Inflammatory macrophage (primary cell): ENCODE results near the gene DNAJC4.

Experiments used
- DNase-seq, 2 donors: peaks; one replicate each; pipeline ENCODE4 v3.0.0-alpha.2; 2020 to 2022

Gene DNAJC4

DNA sequence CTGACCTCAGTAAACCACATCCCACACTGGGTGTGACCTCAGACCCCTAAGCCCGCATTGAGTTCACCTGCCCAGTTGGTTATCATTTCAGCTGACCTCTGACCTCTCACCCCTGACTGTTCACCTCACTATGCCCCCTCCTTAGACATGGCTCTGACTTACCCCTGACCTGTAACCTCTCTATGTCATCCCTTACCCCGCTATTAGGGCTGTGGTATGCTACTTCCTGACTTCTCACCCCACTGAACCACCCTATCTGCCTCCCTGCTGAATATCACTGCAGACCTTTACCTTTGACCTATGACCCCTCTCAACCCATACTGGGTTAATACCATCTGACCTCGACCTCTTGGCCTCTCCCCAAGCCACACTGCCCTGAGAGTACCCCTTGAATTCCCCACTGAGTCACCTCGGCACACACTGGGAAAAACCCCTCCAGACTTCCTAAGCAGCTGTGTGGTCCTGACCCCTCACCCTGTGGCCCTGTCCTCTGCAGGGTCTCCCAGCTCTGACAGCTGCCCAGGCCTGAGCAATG, 29.3 kb downstream of the DNAJC4 start:
- DNase-seq: no peak

DNA sequence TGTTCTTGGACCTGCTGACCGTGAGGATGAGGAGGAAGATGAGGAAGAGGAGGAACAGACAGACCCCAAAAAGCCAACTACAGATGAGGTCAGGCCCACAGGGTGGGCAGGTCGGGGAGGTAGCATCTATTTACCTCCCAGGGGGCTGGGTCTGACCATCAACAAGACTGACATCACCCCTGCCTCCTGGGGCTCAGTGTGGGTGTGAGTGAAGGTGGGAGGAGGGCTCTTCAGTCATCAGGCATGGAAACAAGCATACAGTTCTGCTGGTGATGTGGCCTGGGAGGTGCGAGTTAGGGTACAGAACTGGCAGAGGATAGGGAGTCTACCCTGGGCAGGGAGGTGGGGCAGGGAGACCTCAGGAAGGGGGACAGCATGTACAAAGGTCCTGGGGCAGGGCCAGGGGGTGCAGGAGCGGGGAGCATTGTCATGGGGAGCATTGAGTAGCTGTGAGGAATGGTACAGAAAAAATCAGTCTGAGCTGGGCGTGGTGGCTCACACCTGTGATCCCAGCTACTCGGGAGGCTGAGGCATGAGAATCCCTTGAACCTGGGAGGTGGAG, 29.9 kb downstream of the DNAJC4 start:
- no peak for DNase-seq

DNA sequence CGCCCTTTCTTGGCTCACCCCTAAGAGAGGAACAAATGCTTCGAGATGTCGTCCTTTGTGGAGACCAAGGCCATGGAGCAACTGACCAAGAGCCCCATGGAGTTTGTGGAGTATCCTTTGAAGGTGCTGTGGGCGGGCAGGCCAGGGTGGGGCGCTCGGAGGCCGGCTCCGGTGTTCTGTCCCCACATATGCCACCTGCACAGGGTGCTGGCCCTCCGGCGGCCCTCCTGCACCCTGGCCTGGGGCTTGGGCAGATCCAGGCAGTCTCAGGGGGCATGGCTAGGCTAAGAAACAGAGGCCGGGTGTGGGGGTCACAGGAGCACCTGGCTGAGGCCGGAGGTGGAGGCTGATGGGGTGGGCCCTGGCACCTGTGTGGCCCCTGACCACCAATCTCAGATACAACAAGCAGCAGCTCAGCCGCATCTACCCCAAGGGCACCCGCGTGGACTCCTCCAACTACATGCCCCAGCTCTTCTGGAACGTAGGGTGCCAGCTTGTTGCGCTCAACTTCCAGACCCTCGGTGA, 31.3 kb downstream of the DNAJC4 start:
- DNase-seq: no peak

DNA sequence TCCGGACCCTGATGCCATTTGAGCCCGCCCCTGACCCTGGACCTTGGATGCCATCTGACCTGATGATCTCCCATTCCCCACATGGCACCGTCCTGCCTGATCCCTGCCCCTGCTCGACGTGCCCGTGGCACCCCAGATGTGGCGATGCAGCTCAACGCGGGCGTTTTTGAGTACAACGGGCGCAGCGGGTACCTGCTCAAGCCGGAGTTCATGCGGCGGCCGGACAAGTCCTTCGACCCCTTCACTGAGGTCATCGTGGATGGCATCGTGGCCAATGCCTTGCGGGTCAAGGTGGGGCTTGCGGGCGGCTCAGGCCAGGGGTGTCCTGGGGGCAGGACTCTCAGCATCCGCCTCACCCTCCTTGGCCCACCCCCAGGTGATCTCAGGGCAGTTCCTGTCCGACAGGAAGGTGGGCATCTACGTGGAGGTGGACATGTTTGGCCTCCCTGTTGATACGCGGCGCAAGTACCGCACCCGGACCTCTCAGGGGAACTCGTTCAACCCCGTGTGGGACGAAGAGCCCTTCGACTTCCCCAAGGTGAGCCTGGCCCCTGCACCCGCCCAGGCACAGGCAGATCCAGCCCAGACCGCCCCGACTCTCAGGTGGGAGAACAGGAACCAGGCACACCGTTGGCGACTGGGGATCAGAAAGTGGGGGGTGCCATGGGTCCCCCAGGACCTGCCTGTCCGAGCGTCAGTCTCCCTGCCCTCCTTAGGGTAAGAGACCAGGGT, 32.1 kb downstream of the DNAJC4 start:
- no peak for DNase-seq

DNA sequence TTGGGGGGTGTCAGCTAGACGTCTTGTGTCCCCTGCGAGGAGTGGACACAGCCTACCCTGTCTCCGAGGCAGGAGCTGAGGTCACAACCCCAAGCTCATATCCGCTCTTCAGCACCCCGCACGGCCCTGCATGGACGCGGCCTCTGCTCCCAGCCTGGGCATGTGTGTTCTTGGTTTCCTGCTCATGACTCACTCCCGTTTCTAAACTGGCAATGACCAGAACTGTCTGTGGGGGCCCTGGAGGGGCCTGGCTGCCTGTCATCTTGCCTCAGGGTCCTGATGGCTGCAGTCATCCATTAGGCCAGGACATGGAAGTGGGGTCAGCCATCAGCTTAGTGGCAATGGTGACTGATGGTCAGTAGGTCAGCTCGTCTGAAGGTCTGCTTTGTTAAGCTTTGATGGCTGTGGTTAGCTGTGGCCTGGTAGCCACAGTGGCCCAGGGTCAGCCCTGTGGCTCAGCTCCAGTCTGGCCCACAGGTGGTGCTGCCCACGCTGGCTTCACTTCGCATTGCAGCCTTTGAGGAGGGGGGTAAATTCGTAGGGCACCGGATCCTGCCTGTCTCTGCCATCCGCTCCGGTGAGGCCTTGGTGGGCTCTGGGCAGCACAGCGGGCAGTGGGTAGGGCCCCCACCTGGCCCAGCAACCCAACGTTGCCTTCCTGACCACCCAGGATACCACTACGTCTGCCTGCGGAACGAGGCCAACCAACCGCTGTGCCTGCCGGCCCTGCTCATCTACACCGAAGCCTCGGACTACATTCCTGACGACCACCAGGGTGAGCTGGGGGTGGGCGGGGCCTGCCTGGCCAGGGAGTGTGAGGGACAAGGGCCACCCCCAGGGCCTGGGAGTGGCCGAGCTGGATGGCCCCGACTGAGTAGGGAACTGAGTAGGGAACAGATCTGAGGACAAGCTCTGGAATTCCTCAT, 32.9 kb downstream of the DNAJC4 start:
- DNase-seq: no peak

DNA sequence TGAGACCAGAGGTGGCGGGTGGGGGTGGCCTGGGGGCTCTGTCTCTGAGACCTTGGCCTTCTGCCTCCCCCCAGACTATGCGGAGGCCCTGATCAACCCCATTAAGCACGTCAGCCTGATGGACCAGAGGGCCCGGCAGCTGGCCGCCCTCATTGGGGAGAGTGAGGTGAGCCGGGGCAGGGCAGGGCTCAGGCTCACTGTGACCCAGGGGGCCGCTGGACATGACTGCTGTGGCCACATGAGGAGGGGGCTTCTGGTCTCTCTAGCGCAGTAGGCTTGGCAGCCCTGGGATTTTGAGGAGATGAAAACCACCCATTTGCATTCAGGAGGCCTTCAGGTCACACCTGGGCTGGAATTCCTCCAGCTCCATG, 33.6 kb downstream of the DNAJC4 start:
- DNase-seq: no peak

DNA sequence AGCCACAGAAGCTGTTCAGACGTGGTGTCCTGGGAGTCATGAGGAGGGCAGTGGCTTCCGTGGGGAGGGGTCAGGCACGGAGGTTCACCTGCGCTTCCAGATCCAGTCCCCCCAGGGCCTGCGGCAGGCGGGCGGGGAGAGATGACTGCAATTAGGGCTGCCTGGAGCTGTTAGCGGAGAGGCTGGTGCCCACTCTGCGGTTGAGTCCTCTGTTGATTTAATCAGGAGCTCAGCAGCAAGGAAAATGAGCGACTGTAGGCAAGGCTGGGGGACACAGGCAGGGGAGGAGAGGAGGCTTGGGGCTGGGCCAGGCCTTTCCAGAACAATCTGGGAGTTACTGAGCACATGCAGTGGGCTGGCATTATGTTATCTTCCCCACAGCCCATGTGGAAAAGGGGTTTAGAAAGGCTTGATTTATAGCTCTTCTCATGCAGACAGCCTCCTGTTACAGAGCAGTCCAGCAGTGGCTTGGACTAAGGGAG, 34.1 kb downstream of the DNAJC4 start:
- no peak for DNase-seq

DNA sequence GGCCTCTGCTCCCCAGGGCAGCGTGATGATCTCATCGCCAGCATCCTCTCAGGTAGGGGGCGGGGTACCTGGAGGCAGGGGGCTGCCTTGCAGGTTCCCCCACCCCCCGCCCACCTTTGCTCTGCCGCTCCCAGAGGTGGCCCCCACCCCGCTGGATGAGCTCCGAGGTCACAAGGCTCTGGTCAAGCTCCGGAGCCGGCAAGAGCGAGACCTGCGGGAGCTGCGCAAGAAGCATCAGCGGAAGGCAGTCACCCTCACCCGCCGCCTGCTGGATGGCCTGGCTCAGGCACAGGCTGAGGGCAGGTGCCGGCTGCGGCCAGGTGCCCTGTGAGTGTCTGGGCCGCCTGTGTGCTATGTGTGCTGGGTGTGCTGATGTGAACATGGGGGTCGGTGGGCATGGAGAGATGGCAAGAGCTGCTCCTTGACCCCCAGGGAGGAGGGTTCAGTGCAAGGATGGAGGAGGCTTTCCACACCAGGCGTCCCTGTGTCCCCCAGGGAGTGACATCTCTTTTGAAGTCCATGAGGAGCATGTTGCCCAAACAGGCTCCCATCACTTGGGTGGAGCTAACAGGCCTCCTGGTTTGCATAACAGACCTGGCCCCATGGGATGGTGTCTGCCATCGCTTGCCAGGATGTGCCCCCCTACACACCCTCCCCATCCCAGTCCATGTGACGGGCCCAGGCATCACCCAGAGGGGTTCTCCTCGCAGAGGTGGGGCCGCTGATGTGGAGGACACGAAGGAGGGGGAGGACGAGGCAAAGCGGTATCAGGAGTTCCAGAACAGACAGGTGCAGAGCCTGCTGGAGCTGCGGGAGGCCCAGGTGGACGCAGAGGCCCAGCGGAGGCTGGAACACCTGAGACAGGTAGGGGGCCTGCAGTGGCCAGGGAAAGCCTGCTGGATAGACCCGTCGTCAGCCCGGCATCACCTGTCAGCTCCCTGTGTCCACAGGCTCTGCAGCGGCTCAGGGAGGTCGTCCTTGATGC, 35.1 kb downstream of the DNAJC4 start:
- DNase-seq: no peak

DNA sequence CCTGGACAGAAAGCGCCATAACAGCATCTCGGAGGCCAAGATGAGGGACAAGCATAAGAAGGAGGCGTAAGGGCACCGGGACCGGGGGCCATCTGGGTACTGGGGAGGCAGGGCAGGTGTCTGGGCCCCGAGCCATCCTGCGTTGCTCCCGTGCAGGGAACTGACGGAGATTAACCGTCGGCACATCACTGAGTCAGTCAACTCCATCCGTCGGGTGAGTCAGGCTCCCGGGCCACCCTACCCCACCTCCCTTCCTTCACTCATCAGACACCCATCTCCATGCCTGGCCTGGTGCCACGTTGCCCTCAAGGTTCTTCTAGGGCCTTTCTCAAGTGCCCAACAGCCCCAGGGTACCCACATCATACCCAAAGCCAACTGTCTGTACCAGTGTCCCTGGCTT, 36.0 kb downstream of the DNAJC4 start:
- DNase-seq: no peak

DNA sequence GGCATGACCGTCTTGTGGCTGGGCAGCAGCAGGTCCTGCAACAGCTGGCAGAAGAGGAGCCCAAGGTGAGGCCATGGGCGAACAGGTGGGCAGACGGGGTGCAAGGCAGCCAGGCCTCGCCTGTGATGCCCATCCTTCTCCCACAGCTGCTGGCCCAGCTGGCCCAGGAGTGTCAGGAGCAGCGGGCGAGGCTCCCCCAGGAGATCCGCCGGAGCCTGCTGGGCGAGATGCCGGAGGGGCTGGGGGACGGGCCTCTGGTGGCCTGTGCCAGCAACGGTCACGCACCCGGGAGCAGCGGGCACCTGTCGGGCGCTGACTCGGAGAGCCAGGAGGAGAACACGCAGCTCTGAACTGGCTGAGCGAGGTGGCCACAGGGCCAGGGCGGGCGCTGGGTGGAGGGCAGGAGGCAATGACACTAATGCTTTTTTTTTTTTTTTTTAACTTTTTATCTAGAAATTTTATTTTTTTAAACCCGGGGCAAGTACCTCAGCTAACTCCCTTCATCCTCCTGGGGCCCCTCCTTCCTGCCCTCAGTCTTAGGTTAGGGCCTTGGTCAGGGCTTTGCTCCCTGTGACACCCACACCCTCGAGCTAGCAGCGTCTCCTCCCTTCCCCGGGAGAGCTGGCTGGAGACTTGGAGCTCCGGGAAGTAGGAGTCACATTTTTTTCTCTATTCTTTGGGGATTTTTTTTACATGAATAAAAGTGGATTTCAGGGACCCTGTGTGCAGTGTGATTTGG, 37.0 kb downstream of the DNAJC4 start:
- DNase-seq: no peak

DNA sequence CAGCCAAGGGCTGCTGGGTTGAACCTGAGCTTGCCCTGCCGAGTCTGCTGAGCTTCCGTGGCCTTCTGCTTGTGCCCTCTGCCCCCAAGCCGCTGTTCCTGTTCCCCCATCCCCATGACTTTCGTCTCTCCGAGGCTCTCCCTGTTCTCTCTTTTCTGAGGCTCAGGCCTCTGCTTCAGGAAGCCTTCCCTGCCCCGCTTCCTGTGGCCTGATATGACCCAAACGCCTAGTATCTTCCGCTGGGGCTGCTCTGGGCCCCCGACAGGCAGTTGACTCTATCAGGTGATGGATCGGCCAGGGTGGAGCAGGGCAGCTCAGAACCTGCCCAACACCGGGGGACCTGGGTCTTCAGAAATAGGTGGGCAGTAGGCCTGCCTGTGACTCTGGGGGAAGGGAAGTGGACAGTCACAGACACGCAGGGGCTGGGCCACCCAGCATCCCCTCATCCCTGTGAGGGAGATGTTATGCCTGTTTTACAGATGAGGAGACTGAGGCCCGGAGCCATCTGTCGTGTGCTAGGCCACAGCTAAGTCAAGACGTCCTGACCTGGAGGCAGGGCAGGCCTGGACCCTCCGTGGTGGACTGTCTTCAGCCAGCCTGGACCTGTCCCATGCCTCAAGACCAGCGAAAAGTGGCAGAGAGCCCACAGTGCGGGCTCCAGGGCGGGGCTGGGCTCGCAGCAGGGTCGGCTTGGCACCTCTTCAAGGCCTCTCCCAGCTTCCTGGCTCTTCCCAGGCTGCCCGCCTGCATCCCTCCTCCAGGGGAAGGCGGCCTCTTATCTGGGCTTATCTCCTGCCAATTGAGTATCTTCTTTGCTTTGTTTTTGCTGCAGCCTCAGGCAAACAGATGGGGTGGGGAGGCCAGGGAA, 37.9 kb downstream of the DNAJC4 start:
- DNase-seq: peak; percentile 59

DNA sequence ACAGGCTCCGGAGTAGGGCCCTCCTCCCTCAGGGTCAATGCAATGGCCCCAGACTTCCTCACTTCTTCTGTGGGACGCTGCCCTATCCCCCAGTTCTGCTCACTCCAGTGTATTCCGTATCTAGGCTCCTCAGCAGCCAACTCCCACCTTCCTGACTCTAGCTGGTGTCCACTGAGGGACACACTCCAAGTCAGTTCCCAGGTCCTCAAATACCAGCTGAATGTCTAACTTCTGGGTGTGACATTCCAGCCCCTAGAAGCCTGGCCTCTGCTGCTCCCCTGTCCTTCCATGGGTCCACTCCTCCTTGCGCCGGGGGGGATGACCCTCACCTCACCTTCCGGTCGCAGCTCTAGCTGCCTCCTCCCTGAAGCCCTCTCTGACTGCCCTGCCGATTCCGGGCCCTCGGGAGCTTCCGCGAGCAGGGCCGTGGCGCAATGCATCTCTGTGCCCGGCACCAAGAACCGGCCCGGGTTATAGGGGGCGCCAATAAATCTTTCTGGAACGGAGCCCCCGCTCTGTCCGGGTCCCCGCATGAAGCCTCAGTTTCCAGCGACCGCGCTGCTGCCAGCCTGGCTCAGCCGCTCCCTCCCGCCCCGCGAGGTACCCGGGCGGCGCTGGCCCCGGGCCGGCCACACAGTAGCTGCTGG, 38.7 kb downstream of the DNAJC4 start:
- DNase-seq: peak; percentile 77 to 83

DNA sequence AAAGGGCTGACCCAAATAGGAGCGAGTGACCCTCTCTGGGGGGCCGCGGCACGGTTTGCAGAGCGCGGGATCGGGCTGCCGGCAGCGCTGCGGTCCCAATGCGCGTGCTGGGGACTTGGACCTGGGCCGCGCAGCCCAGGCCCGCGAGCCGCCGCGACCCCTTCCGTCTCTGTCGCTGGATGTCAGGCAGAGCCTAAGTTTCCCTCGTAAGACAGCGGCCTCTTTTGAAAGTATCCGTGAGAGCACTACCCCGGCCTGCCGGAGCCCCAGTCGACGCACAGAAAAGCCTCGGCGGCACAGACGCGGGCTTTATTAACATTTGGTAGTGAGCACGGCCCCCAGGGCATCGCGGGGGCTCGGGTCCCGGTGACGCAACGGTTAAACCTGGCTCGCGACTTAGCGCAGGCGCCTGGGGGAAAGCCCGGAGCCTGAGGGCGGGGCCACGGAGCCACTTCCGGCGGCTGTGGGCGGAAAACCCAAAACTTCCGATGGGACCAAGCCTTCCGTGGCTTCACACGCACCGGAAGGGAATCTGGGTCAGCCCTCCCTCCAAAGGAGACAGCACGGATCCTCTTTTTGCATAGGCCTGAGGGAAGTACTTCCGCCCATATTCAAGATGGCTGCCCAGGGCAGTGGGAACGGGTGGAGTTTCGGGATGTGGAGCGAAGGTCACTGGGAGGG, 39.3 kb downstream of the DNAJC4 start:
- peak; percentile 100 for DNase-seq

DNA sequence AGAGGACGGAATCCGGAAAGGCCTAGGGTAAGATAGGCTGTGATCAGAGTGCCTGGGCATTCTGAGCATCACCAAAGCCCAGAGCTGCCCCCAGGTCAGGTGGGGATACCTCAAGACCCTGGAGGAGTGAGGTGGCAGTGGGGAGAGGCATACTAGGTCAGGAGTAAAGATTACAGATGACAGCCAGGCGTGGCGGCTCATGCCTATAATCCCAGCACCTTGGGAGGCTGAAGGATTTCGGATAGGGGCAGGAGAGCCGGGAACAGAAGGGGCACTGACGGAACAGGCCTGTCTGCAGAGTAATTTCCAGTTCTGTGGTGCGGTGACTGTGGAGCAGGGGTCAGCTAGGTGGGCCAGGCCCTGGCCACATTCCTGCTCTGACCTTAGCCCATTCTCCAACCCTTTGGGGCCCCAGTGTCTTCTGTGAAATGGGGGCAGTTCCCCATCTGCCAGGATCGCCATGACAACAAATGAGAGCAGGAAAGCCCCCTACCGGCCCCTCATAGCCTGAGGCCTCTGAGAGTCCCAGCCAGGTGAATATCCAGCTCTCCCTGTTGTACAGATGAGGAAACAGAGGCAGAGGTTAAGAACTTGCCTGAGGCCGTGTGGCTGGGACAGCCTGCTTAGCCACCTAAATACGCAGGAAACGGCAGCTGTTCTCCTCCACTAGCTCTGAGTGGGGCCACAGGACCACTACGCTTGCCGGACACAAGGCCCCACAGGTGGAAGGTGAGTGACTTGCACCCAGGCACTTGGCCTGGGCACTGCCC, 44.9 kb downstream of the DNAJC4 start:
- DNase-seq: no peak

DNA sequence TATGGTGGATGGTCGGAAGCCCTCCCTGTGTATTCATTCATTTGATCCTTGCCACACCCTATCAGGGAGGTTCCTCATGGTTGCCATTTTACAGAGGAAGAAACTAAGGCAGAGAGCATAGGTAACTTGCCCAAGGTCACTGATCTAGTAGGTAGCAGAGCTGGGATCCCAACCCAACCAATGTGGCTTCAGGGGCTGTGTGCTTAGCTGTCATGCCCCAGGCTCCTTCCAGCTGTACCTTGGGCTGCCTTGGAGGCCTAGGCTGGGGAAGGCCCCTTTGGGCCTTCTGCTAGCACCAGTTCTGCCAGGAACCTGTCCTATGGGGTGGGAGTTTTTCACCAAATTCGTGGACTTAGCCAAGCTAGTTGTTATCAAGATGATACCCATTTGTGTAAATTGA, 45.5 kb downstream of the DNAJC4 start:
- DNase-seq: no peak

DNA sequence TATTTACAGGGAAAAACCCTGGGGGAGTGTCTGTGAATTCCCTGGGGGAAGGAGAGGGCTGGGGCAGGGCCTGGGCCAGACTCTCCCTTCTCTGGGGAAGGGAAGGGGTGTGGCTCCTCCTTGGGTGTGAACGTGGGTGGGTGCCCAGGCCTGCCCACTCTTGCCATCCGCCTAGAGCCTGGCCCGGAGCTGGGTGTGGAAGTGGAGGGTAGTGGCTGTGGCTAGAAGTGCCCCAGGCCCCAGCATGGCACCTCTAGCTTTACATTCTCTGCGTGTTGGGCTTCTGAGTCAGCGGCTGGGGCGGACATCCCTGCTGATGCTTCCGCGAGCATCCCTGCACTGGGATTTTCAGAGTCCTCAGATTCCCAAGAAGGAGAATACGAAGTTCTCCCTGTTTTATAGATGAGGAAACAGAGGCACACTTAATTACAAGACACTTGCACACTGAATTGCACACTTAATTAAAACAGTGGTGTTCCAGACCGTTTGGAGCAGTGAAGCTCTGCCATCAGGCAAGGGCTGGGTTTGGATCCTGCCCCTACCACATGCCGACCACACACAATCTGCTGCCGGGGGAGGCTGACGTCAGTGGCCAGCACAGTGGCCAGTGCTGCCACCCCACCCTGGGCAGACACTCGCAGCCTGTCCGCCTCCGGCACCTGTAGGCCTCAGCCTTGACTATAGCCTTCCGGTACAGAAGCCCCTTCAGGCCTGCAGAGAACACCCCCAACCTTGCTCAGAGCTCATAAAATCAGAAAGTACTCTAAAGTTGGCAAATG, 46.5 kb downstream of the DNAJC4 start:
- peak in 1 of 2 donors; percentile 18 for DNase-seq

DNA sequence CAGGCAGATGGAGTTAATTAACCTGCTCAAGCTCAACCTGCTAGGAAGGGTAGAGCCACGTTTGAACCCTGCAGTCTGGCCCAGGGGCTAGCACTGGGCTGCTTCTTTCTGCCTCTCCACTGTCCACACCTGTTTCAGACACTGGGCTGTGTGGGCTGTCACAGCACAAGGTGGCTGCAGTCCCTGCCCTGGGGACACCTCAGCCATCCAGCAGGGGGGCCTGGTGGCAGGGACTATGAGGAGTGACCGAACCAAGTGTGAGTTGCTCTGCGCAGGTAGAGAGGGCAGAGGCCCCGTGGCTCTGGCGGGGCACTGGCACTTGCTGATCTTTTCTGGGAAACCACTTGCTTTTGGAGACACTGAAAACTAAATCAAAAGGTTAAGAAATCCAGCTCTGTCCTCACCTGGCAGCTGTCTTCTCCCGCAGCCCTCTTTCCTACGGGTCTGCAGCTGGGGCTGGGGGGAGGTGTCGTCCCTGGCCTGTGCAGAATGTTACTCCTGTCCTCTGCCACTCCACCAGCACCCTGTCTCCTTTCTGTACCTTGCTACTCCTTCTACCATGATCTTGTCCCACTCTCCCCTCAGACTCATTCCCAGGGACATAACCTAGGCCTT, 48.3 kb downstream of the DNAJC4 start:
- DNase-seq: no peak
